GM21717 (cell line): ENCODE data around the gene MAOA.

Experiments used
- ATAC-seq: cut with Tn5 transposase; IDR thresholded peaks from one replicate; pipeline ENCODE4 v1.9.1; 2021; ENCODE audit warnings: mild to moderate bottlenecking, moderate library complexity; ENCODE audit not compliant: unreplicated experiment

Gene MAOA

DNA sequence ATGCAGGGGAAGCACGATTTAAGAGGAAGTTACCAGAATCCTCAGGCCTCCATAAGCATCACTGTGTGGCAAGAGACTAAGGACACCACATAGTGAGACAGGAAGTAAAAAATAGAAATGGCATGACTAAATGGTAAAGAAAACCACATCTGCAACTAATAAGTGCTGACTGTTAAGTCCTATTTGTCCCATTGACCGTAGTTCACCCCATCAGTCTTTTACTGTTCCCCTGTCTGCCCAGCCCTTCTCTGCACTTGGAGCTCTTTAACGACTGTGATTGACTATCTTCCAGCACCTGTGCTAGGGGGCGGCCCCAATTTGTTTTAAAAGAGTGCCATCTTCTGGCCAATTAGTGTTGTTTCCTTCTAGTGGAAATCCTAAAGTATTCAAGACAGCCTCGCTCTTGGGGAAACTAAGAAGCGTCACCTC is 94.2 kb downstream of the MAOA start:
- peak; percentile 78 for ATAC-seq

DNA sequence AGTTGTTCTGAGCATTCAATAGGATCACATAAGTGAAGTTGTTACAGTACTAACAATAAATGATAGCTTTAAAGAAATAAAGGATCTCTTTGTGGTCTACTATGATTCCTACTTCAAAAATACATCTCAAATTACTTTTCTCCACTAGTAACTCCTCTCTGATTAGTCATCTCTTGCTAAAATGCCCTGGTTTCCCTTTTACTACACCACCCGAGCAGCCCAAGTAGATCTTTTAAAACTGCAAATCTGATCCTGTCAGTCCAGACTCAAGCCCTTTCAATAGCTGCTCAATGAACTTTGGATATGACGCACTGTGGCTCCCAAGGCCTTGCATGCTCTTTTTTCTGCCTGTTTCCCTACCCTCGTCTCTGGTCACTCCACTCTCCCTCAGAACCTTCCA is 97.5 kb downstream of the MAOA start:
- no peak for ATAC-seq

DNA sequence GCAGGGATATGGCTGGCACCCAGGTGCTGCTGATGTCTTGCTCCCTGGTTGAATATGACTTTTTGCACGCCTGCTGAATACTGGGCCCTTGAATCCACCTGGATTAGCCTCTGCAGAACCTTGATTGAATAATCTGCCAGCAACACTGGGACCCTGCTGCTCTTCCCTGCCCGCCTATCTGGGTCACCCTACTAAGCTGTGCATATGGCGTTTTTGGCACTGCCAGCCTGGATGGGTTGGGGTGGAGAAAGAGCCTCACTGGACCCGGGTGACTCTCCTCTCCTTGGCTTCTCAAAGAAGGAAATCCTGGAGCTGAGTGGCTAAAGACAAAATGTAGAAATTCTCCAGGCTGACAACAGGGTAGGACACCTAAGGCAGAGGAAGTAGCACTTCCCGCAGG is 100.0 kb downstream of the MAOA start:
- ATAC-seq = no peak

DNA sequence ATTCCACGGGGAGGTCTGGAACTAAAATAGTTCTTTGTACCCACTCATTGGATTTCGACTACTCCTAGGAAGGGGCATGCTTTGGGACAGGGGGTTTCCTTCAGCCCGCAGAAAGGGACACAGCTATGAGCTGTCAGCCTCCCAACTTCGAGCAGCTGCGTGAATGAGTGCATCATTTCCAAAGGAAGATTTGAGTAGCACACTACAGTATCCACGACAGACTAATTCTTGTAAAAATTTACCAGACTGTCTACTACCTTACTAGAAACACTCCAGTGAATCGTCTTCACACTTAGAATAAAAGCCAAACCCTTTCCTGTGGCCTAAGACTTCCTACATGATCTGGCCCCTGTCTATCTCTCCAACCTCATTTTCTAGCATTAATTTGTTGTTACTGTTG is 101.9 kb downstream of the MAOA start:
- no peak for ATAC-seq

DNA sequence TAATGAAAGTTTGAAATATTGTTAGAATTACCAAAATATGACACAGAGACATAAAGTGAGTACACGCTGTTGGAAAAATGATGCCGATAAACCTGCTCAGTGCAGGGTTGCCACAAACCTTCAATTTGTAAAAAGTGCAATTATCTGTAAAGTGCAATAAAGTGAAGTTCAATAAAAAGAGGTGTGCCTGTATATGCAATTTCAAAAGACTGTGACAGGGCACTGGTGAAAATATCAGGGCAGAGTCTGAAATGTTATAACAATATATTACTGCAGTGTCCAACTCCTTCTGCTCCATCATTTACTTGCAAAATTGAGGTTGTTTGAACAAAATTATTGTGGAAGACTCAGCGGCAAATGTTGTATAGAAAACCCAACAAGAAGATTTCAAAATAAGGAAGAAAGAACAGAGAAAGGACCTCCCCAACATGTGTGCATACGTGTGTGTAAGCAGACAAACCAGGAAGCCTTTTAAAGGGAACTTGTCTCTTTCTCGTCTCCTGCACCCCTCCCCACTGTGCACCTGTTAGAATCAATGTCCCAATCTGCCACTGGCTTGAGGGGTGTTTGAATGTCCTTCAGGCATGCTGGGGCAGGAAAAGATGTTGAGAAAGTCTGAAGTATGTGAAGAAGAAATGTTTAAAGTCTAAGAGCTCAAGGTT is 130.0 kb downstream of the MAOA start:
- ATAC-seq = no peak
